ENCODE measurements around the gene SCARB1.

DNA sequence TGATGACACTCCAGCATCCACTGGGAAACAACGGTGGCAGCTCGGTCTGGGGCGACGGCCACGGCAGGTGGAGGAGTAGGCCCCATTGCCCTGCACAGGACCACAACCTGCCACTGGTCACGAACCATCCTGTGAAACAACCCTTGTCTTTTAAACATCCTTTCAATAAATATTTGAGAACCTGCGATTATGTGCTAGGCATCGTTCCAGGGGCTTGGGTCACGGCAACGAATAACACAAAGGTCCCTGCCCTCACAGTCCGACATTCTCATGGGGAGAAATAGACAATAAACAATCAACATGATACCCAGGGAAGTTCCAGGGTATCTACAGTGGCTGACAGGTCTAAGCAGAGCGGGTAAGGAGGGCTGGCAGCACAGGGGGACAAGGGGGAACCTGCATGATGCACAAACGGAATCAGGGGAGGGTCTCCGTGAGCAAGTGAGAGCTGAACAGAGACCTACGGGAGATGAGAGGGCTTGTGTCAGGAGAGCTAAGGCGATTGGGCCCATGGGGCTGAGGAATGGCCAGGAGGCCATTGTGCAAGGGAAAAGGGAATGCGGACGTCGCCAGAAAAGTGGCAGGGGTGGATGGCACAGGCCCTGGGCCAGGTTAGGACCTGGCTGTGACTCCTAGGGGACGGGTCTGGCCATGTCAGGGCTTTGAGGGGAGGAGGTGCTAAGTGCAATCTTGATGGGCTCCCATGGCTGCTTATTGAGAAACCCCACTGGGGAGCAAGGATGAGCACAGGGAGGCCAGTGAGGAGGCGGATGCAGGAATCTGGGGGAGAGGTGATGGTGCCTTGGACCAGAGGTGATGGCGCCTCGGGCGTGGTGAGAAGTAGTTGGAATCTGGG lies 9.7 kb downstream of the SCARB1 start:
- TF ChIP-seq POLR2A (IDR thresholded peaks at IDR 0.05) (no peak), CTCF (IDR thresholded peaks at IDR 0.05) (no peak), EP300 (IDR thresholded peaks at IDR 0.05) (no peak)
